SK-N-SH treated with all-trans-retinoic acid at 6 μM for 48 hours (cell line): ENCODE data around the gene LSM12.

Experiments
- ATAC-seq: fragments of 200-7000 bp; cut with Tn5 transposase; 3 replicates; pipeline ENCODE4 v1.9.1; 2020; ENCODE audit warnings: mild to moderate bottlenecking, moderate library complexity
- ARNTL ChIP-seq: fragments of 450-650 bp; formaldehyde crosslinking; IDR thresholded peaks from 2 replicates; pipeline ENCODE4 v1.5.0; 2020; ENCODE audit warnings: low read depth, mild to moderate bottlenecking, moderate library complexity, borderline replicate concordance
- CREB5 ChIP-seq: fragments of 250-450 bp; sonication (Bioruptor Pico); IDR thresholded peaks from 2 replicates; pipeline ENCODE4 v1.5.1; 2020; ENCODE audit warnings: low read depth, mild to moderate bottlenecking, moderate library complexity
- CSDC2 ChIP-seq: fragments of 250-450 bp; sonication (Bioruptor Pico); IDR thresholded peaks from 2 replicates; pipeline ENCODE4 v1.5.0; 2020; ENCODE audit warnings: mild to moderate bottlenecking, moderate library complexity
- CSRNP3 ChIP-seq: fragments of 250-450 bp; sonication (Bioruptor Pico); IDR thresholded peaks from 2 replicates; pipeline ENCODE4 v1.5.1; 2021; ENCODE audit warnings: mild to moderate bottlenecking, moderate library complexity
- ISL1 ChIP-seq: fragments of 250-450 bp; sonication (Bioruptor Pico); IDR thresholded peaks from 2 replicates; pipeline ENCODE4 v2.1.2; 2022; ENCODE audit warnings: mild to moderate bottlenecking, moderate library complexity
- OSR1 ChIP-seq: fragments of 250-450 bp; sonication (Bioruptor Pico); IDR thresholded peaks from 2 replicates; pipeline ENCODE4 v1.8.0; 2022; ENCODE audit warnings: moderate library complexity, mild to moderate bottlenecking, inconsistent platforms
- PATZ1 ChIP-seq: fragments of 250-450 bp; sonication (Bioruptor Pico); IDR thresholded peaks from 2 replicates; pipeline ENCODE4 v1.8.0; 2020; ENCODE audit warnings: mild to moderate bottlenecking, moderate library complexity, borderline replicate concordance
- POU6F1 ChIP-seq: fragments of 250-450 bp; sonication (Bioruptor Pico); IDR thresholded peaks from 2 replicates; pipeline ENCODE4 v1.8.0; 2021; ENCODE audit warnings: low read depth, mild to moderate bottlenecking, moderate library complexity, borderline replicate concordance
- PPARA ChIP-seq: fragments of 250-450 bp; sonication (Bioruptor Pico); IDR thresholded peaks from 2 replicates; pipeline ENCODE4 v1.5.0; 2020; ENCODE audit warnings: mild to moderate bottlenecking, borderline replicate concordance
- RARB ChIP-seq: fragments of 250-450 bp; sonication (Bioruptor Pico); IDR thresholded peaks from 2 replicates; pipeline ENCODE4 v1.8.0; 2021; ENCODE audit warnings: mild to moderate bottlenecking, moderate library complexity
- SNAI2 ChIP-seq: fragments of 250-450 bp; sonication (Bioruptor Pico); IDR thresholded peaks from 2 replicates; pipeline ENCODE4 v1.5.0; 2020; ENCODE audit warnings: mild to moderate bottlenecking, moderate library complexity
- TCF4 ChIP-seq: fragments of 250-450 bp; sonication (Bioruptor Pico); IDR thresholded peaks from 2 replicates; pipeline ENCODE4 v1.8.0; 2021; ENCODE audit warnings: mild to moderate bottlenecking, moderate library complexity, borderline replicate concordance
- TOX ChIP-seq: fragments of 250-450 bp; sonication (Bioruptor Pico); IDR thresholded peaks from 2 replicates; pipeline ENCODE4 v1.8.0; 2021; ENCODE audit warnings: mild to moderate bottlenecking, moderate library complexity, borderline replicate concordance
- TSHZ2 ChIP-seq: fragments of 250-450 bp; sonication (Bioruptor Pico); IDR thresholded peaks from 2 replicates; pipeline ENCODE4 v1.5.0; 2020; ENCODE audit warnings: mild to moderate bottlenecking, moderate library complexity
- ZFP30 ChIP-seq: fragments of 450-650 bp; formaldehyde crosslinking; IDR thresholded peaks from 2 replicates; pipeline ENCODE4 v1.5.0; 2022; ENCODE audit warnings: mild to moderate bottlenecking, moderate library complexity
- ZNF565 ChIP-seq: fragments of 450-650 bp; formaldehyde crosslinking; conservative IDR thresholded peaks from 2 replicates; pipeline ENCODE4 v1.5.0; 2020; ENCODE audit warnings: low read depth, mild to moderate bottlenecking, moderate library complexity
- ZNF70 ChIP-seq: fragments of 450-650 bp; formaldehyde crosslinking; IDR thresholded peaks from 2 replicates; pipeline ENCODE4 v1.5.0; 2020; ENCODE audit warnings: mild to moderate bottlenecking, moderate library complexity
- ZNF8 ChIP-seq: fragments of 450-650 bp; formaldehyde crosslinking; IDR thresholded peaks from 2 replicates; pipeline ENCODE4 v1.5.0; 2020; ENCODE audit warnings: mild to moderate bottlenecking, moderate library complexity

Gene LSM12

GRCh38 chr17:44067545-44067940, 1.1 kb upstream of the LSM12 start (continued):
- TF ChIP-seq PATZ1 (no peak), TCF4 (CRISPR knock-in tag) (no peak), ISL1 (CRISPR knock-in tag) (no peak), RARB (CRISPR knock-in tag) (no peak), ARNTL (CRISPR knock-in tag) (no peak), OSR1 (CRISPR knock-in tag) (no peak)

GRCh38 chr17:44065668-44066203, 735 bp downstream of the LSM12 start:
- no peak for ATAC-seq
- TF ChIP-seq ARNTL (CRISPR knock-in tag) (no peak), OSR1 (CRISPR knock-in tag) (no peak), PATZ1 (peak; percentile 38; the same call in 1 of the 2 replicates)

GRCh38 chr17:44063704-44064639, 2.5 kb downstream of the LSM12 start:
- no peak for ATAC-seq
- TF ChIP-seq ZNF8 (CRISPR knock-in tag), result no peak
- TF ChIP-seq ZFP30 (CRISPR knock-in tag), result no peak
- no peak for TF ChIP-seq ARNTL (CRISPR knock-in tag)
- TF ChIP-seq CSRNP3 (CRISPR knock-in tag), result no peak
- TF ChIP-seq OSR1 (CRISPR knock-in tag), result no peak

- no peak for ATAC-seq
- TF ChIP-seq CSDC2 (CRISPR knock-in tag) (no peak), SNAI2 (CRISPR knock-in tag) (no peak), TOX (CRISPR knock-in tag) (no peak), ZNF70 (CRISPR knock-in tag) (no peak), POU6F1 (CRISPR knock-in tag) (no peak), OSR1 (CRISPR knock-in tag) (no peak), CREB5 (no peak), ISL1 (CRISPR knock-in tag) (no peak), ZNF565 (CRISPR knock-in tag) (no peak), CSRNP3 (CRISPR knock-in tag) (no peak), PATZ1 (no peak), ARNTL (CRISPR knock-in tag) (no peak), TSHZ2 (CRISPR knock-in tag) (no peak), PPARA (CRISPR knock-in tag) (no peak), ZNF8 (CRISPR knock-in tag) (no peak)
Observed at GRCh38 chr17:44062871-44063270, 3.6 kb downstream of the LSM12 start.
